Keratinocyte (primary cell): ENCODE measurements around the gene GRIK2.

Experiments used
- EZH2 ChIP-seq: IDR thresholded peaks from one replicate; pipeline ENCODE4 v1.6.1; 2012; ENCODE audit warnings: inconsistent platforms, mild to moderate bottlenecking, low read length, moderate library complexity
- TF ChIP-seq, protein P1 (sequence below), 3 experiments: IDR thresholded peaks in 1 of 3; conservative IDR thresholded peaks in 1 of 3; optimal IDR thresholded peaks in 1 of 3; 2 replicates in 2 of 3; 3 replicates in 1 of 3; pipeline versions ENCODE3 to v1.5.1; 2011; ENCODE audit warnings: low read length in 3 of 3, mild to moderate bottlenecking in 3 of 3, moderate library complexity in 2 of 3, control low read depth in 1 of 3, inconsistent platforms in 1 of 3; ENCODE audit not compliant: insufficient read depth in 2 of 3; ENCODE audit errors: extremely low read depth in 1 of 3

GRCh38 chr6:101545191-101545590 is 151.7 kb downstream of the GRIK2 start:
- TF ChIP-seq, protein P1, sequence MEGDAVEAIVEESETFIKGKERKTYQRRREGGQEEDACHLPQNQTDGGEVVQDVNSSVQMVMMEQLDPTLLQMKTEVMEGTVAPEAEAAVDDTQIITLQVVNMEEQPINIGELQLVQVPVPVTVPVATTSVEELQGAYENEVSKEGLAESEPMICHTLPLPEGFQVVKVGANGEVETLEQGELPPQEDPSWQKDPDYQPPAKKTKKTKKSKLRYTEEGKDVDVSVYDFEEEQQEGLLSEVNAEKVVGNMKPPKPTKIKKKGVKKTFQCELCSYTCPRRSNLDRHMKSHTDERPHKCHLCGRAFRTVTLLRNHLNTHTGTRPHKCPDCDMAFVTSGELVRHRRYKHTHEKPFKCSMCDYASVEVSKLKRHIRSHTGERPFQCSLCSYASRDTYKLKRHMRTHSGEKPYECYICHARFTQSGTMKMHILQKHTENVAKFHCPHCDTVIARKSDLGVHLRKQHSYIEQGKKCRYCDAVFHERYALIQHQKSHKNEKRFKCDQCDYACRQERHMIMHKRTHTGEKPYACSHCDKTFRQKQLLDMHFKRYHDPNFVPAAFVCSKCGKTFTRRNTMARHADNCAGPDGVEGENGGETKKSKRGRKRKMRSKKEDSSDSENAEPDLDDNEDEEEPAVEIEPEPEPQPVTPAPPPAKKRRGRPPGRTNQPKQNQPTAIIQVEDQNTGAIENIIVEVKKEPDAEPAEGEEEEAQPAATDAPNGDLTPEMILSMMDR (optimal IDR thresholded peaks at IDR 0.05 in 1 of 3, IDR thresholded peaks at IDR 0.05 in 1 of 3, conservative IDR thresholded peaks at IDR 0.05 in 1 of 3; ENCODE audit: extremely low read depth in 1 of 3, insufficient read depth in 2 of 3, low read length in 3 of 3) = no peak
- TF ChIP-seq EZH2 = no peak
